Right ventricle myocardium inferior (tissue), 1 donor: ENCODE data around the gene SMIM13. TPM values are rescaled to one million over a fixed set of nuclear protein-coding genes. Genes with fewer than 3 reads are reported as not detected.

Experiments used
- ATAC-seq: fragments of 200-7000 bp; cut with Tn5 transposase; one replicate; pipeline ENCODE4 v1.9.1; 2020; ENCODE audit warnings: mild to moderate bottlenecking, moderate library complexity
- DNase-seq: peaks from one replicate; pipeline ENCODE4 v3.0.0; 2021; ENCODE audit errors: missing footprints
- intact Hi-C: fragments of 100-400 bp; cut with DNase I; formaldehyde crosslinking; loops from one replicate; pipeline ENCODE4 v1.11.0; 2022
- long read RNA-seq: library from polyadenylated mRNA; unstranded; transcript quantifications from one replicate; pipeline ENCODE4 v2.0.0, GENCODE V29; 2021
- total RNA-seq: library from RNA; stranded (reverse); fragmentation: NEBNext Ultra II Directional; extraction: Animal tissue kit (Norgen Biotek cat#: 25700); gene quantifications from one replicate; pipeline ENCODE4 v1.2.1, GENCODE V29; 2021
- donor health status: DM: no; HTN: yes; CAD: no; lungs with severe emphysema.

Gene SMIM13
- total RNA-seq = 12.6 TPM
- long read RNA-seq, full-length matches to known transcripts = 1 of 3 reads
- long read RNA-seq, partial matches to known transcripts = 0 of 3 reads
- long read RNA-seq, other reads (novel, unspliced or antisense) = 2 of 3 reads

- intact Hi-C loops = no loop called here
- peak; percentile 99 for DNase-seq
- ATAC-seq = peak; percentile 99
These were observed at the start of gene SMIM13 for GRCh38 chr6:11093626-11094410. TSS of gene SMIM13 (plus strand) at chr6:11093834. CDS start at chr6:11094314, 480 bp downstream.

GRCh38 chr6:11043961-11044711 lies 49.5 kb upstream of the SMIM13 start, which contains the start of gene ELOVL2:
TSS of gene ELOVL2 (minus strand) at chr6:11044305. CDS start at chr6:11044230, 75 bp downstream.
- intact Hi-C loops = loop anchor here (5.0 kb wide), 1 partner anchor 42 kb away; no protein-coding TSS in a partner anchor
- DNase-seq = peak; percentile 68
- peak; percentile 87 for ATAC-seq

- DNase-seq = no peak
- no peak for ATAC-seq
- intact Hi-C loops = loop anchor here (5.0 kb wide), 1 partner anchor 42 kb away; no protein-coding TSS in a partner anchor
These were observed 48.9 kb upstream of the SMIM13 start for GRCh38 chr6:11044712-11045167.

GRCh38 chr6:11050731-11051130 lies 42.9 kb upstream of the SMIM13 start:
- ATAC-seq (no peak), DNase-seq (no peak)
- intact Hi-C loops = no loop called here

GRCh38 chr6:11053307-11053706 lies 40.3 kb upstream of the SMIM13 start:
- ATAC-seq = no peak
- DNase-seq = no peak
- intact Hi-C loops = no loop called here

GRCh38 chr6:11054722-11055121 lies 38.9 kb upstream of the SMIM13 start:
- intact Hi-C loops = no loop called here
- no peak for ATAC-seq
- DNase-seq = no peak

GRCh38 chr6:11055127-11055627 lies 38.5 kb upstream of the SMIM13 start:
- no peak for DNase-seq
- intact Hi-C loops = no loop called here
- ATAC-seq = no peak

- DNase-seq = no peak
- intact Hi-C loops = no loop called here
- ATAC-seq = no peak
These were observed 36.8 kb upstream of the SMIM13 start for GRCh38 chr6:11056871-11057270.

- intact Hi-C loops = no loop called here
- DNase-seq (no peak), ATAC-seq (no peak)
These were observed 35.2 kb upstream of the SMIM13 start for GRCh38 chr6:11058406-11058805.

GRCh38 chr6:11062083-11062482 lies 31.6 kb upstream of the SMIM13 start:
- intact Hi-C loops = no loop called here
- ATAC-seq (no peak), DNase-seq (no peak)

- ATAC-seq = no peak
- no peak for DNase-seq
- intact Hi-C loops = no loop called here
These were observed 30.9 kb upstream of the SMIM13 start for GRCh38 chr6:11062715-11063114.

GRCh38 chr6:11064836-11065235 lies 28.8 kb upstream of the SMIM13 start:
- no peak for DNase-seq
- no peak for ATAC-seq
- intact Hi-C loops = loop anchor here (5.0 kb wide), 1 partner anchor 588 kb away; no protein-coding TSS in a partner anchor

- ATAC-seq (no peak), DNase-seq (no peak)
- intact Hi-C loops = loop anchor here (5.0 kb wide), 1 partner anchor 588 kb away; no protein-coding TSS in a partner anchor
These were observed 28.0 kb upstream of the SMIM13 start for GRCh38 chr6:11065436-11066202.

GRCh38 chr6:11066505-11067347 lies 26.9 kb upstream of the SMIM13 start:
- DNase-seq (no peak), ATAC-seq (no peak)
- intact Hi-C loops = loop anchor here (5.0 kb wide), 1 partner anchor 589 kb away; no protein-coding TSS in a partner anchor

GRCh38 chr6:11067348-11067747 lies 26.3 kb upstream of the SMIM13 start:
- DNase-seq (no peak), ATAC-seq (no peak)
- intact Hi-C loops = loop anchor here (5.0 kb wide), 1 partner anchor 590 kb away; no protein-coding TSS in a partner anchor

- DNase-seq = no peak
- intact Hi-C loops = loop anchor here (1.0 to 5.0 kb wide), 2 partner anchors 118 to 592 kb away; no protein-coding TSS in a partner anchor
- no peak for ATAC-seq
These were observed 23.9 kb upstream of the SMIM13 start for GRCh38 chr6:11069760-11070159.

GRCh38 chr6:11072101-11072500 lies 21.5 kb upstream of the SMIM13 start:
- intact Hi-C loops = no loop called here
- DNase-seq (no peak), ATAC-seq (no peak)
